HL-60 (cell line): ENCODE measurements around the gene TMEM45A.
"Not testable (repeated sequence)": the region's sequence is repeated elsewhere in the genome, so short reads cannot be mapped to it uniquely, and the experiment has no call there.

ENCODE experiments used
- CTCF ChIP-seq: IDR thresholded peaks from one replicate; pipeline ENCODE4 v1.5.1; 2011; ENCODE audit warnings: low read length, control low read depth, inconsistent platforms; ENCODE audit not compliant: insufficient read depth
- GABPA ChIP-seq: IDR thresholded peaks from 2 replicates; pipeline ENCODE4 v1.6.1; 2012; ENCODE audit warnings: low read depth
- POLR2AphosphoS5 ChIP-seq: IDR thresholded peaks from 2 replicates; pipeline ENCODE4 v1.6.1; 2012; ENCODE audit warnings: low read depth
- REST ChIP-seq: IDR thresholded peaks from 2 replicates; pipeline ENCODE4 v1.6.1; 2012; ENCODE audit warnings: low read depth; ENCODE audit not compliant: insufficient replicate concordance
- SPI1 ChIP-seq: IDR thresholded peaks from 2 replicates; pipeline ENCODE4 v1.6.1; 2012; ENCODE audit warnings: low read depth, mild to moderate bottlenecking, borderline replicate concordance

- TF ChIP-seq POLR2AphosphoS5, CTCF, REST, SPI1, GABPA: not testable (repeated sequence)
Observed at GRCh38 chr3:100478521-100478920, 13.9 kb upstream of the TMEM45A start.
